GM21529 (cell line): ENCODE data around the gene DAZAP2.
"Not testable (repeated sequence)": the region's sequence is repeated elsewhere in the genome, so short reads cannot be mapped to it uniquely, and the experiment has no call there.

ENCODE experiments used
- ATAC-seq: cut with Tn5 transposase; IDR thresholded peaks from one replicate; pipeline ENCODE4 v1.9.1; 2021; ENCODE audit not compliant: unreplicated experiment

The DAZAP2 gene

DNA sequence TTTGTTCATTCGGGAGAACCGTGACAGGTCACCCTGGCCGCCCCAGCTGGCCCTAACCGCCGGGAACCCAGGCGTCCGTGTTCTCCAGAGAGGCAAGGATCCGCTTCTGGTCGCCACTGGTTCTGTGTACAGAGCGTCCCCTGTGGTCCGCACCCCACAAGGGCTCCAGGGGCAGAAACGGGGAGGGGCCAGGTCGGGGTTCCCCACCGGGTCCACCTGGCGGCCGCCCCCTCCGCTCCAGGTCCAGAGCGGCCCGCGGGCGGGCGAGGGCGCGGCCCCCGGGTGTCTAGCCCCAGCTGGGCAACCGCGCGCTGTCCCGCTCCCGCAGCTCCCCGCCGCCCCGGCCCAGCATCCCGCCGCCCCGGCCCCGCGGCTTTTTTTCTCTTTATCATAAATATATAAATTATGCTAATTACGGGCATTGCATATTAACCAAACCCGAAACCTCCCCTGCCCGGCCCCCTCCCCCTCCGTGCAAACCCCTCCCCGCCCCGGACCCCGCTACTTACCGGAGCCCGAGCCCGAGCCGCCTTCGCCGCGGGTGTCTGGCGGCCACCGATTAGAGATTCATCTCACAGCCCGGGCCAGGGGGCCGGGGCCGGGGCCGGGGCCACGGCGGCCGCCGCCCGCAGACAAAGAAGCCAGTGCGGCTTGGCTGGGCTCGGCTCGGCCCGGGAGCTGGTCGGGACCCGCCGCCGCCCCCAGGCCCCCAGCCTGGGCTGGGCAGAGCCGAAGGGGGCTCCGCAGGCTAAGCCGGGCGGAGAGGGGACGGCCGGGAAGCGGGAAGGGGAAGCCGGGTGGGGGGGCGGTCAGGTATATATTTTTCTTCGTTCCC is 21.3 kb upstream of the DAZAP2 start:
- ATAC-seq: peak; percentile 57

DNA sequence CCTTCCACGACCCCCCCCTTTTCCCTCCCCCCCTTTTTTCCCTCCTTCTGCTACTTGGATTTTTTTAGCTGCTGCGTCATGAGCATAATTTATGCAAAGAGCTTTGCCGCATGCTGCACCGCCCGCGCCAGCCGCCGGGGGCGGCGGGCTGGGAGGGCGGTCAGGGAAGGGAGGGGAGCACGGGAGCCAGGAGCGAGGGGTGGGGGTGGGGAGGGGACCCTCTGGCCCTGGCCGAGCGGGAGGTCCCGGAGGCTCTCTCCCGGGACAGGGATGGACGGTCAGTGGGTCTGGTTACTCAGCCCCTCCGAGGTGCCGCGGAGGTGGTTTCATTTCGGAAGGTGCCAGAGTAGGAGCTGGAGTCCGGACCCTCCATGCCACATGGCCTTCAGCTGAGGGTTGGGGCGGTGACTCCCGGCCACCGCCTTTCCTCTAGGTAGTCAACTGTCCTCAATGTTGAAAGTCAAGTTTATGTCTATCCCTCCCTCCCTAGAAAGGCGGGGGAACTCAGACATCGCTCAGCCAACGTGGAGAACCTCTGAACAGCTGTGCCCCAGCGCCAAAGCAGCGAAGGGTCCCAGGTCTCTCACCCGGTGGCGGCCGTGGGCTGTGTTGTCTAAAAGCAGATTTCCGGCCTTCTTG is 20.5 kb upstream of the DAZAP2 start, which contains the start of gene POU6F1:
Gene POU6F1, minus strand, starts transcription at position 95 of the 639 bp plus-strand sequence. CDS start 11,226 bp downstream, outside the sequence.
- peak; percentile 68 for ATAC-seq

DNA sequence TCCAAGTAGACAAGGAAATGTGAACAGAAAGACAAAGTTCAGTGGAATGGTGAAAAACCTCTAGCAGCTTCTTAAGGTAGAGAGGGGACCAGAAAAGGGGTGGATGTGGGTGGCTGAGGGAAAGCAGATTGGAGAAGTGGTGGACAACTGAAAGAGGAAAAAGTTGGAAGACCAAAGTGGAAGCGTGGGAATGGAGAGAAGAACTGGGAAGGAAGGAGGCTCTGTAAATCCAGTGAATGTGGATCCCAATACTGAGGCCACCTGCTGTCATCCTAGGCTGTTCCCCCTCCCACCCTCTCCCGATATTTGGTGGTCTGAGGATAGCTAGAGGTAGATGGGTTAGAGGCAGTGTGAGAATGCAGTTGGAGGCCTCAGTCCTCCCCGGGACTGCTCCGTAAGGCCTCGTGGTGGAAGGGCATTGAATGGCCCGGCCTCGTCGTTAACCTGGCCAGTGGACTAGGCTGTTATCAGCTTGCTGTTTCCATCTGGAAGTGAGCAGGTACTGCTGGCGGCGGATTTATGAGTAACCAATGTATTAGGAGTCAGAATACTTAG is 19.9 kb upstream of the DAZAP2 start:
- ATAC-seq: no peak

DNA sequence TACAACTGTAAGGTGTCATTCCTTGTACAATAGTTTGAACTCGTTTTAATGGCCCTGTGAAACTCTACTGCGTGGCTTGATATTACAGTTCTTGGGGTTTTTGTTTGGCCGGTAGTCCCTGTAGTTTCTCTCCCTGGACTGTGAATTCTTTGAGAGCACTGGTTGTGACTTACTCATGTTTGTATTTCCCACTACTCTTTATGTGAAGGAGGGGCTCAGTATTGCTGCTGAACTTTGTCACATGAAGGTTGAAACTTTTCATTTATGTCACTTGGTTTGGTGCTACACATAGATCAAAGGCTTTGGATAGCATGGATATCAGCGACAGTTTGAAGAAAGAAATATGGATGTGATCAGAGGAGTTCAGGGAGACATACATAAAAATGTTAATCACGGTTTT is 19.3 kb upstream of the DAZAP2 start:
- ATAC-seq: no peak

DNA sequence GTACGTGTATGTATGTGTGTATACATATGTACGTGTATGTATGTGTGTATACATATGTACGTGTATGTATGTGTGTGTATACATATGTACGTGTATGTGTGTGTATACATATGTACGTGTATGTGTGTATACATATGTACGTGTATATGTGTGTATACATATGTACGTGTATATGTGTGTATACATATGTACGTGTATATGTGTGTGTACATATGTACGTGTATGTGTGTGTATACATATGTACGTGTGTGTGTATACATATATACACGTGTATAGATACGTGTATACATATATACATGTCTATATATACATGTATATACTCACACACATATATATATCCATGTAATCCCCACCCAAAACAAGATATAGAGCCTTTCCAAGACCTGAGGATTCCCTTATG is 18.8 kb upstream of the DAZAP2 start:
- ATAC-seq: not testable (repeated sequence)

DNA sequence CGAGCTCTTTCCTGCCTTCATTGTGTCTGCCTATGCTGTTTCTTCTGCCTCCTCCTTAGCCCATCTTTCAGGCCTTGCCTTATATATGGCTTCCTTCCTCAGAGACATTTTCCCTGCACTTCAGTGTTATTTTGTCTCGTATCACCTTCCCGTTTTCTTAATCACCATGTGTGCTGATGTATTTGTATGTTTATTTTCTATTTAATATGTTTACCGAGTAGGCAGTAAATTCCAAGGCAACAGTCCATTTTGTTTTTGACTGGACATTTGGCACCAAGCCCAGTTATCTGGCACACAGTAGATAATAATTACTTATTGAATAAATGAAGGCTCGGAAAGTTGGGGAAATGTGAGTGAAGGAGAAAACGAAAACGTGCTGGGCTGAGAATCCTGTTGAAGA is 16.2 kb upstream of the DAZAP2 start:
- no peak for ATAC-seq

DNA sequence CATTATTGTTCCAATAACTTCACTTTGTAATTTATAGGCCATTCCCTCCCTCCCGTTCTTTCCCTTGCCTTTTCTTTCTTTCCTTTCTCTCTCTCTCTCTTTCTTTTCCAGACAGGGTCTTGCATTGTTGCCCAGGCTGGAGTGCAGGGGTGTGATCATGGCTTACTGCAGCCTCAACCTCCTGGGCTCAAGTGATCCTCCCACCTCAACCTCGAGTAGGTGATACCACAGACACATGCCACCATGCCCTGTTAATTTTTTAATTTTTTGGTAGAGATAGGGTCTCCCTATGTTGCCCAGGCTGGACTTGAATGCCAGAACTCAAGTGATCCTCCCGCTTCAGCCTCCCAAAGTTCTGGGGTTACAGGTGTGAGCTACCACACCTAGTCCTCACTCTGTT is 14.0 kb upstream of the DAZAP2 start:
- no peak for ATAC-seq

DNA sequence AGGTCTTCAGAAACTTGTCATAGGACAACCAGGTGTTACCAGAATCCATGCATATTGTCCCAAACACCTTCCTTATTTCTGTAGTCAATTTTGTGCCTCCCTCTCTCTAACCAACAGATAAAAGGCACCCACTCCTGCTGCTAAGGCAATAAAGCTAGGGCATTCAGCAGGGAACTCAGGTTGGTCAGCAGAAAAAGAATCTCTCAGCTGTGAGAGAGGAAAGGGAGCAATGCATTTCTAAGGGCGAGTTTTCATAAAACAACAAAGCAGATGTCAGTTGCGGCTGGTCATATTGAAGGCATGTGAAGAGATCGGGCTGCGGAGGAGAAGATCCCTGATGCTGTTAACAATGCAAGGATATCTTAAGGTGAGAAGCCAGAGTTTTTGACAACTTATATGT is 13.4 kb upstream of the DAZAP2 start:
- ATAC-seq: no peak

DNA sequence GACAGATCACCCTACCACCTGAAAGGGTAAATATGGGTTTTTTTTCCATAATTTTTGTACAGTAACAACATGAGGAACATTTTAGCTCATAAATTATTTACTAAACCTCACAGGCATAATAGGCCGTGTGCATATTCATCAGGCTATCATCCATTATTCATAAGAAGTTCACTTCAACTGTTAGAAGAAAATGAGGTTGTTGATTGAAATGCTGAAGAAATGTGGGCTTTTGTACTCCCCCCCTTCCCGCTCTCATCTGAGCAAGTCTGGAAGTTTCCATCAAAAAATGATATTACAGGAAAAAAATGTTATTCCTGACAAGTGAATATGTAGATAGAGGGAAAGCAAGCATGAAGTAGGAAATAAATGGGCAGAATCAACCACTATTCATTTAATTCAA is 12.9 kb upstream of the DAZAP2 start:
- no peak for ATAC-seq

DNA sequence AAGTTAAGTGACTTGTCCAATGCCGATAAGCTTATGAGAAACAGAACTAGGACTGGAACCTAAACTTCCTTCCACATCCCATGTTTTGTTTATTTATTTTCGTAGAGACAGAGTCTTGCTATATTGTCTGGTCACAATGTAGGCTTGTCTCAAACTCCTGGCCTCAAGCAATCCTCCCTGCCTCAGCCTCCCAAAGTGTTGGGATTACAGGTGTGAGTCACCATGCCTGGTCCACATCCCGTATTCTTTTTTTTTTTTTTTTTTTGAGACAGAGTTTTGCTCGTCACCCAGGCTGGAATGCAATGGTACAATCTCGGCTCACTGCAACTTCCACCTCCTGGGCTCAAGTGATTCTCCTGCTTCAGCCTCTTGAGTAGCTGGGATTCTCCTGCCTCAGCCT is 11.5 kb upstream of the DAZAP2 start:
- not testable (repeated sequence) for ATAC-seq

DNA sequence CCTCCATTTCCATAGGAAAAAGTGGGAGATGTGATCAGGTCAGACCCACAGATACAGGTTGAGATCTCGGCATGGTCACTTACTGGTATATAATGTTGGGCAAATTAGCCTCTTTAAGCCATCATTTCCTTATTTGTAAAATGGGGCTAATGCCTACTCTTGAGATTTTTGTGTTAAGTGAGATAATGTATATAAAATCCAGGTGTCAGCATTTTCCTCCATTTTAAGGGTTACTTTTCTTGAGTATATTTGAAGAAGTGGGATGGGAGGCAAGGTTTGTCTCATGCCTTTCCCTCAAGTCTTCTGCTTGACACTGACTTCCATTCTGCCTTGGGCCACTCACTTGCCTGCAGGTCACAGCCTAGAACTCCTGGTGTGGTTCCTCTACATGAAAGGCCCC is 10.7 kb upstream of the DAZAP2 start:
- no peak for ATAC-seq

DNA sequence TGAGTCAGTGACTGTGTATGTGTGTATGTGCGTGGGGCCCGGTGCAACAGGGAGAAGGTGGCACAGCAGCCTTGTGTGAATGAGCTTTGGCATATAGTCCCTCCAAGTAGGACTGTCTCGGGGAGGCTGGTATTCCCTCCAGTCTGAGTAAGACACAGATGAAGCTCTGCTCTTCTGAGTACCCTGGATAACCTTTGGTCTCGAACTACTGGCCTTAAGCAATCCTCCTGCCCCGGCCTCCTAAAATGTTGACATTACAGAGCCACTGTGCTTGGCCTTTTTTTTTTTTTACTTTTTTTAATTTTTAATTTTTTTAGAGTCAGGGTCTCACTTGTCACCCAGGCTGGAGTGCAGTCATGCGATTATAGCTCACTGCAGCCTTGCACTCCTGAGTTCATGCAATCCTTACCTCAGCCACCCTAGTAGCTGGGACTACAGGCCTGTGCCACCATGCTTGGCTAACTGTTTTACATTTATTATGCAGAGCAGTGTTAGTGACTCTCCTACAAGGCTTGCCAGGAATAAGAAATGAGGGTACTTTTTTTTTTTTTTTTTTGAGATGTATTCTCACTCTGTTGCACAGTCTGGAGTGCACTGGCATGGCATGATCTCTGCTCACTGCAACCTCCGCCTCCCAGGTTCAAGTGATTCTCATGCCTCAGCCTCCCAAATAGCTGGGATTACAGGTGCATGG is 9.4 kb upstream of the DAZAP2 start:
- ATAC-seq: no peak

DNA sequence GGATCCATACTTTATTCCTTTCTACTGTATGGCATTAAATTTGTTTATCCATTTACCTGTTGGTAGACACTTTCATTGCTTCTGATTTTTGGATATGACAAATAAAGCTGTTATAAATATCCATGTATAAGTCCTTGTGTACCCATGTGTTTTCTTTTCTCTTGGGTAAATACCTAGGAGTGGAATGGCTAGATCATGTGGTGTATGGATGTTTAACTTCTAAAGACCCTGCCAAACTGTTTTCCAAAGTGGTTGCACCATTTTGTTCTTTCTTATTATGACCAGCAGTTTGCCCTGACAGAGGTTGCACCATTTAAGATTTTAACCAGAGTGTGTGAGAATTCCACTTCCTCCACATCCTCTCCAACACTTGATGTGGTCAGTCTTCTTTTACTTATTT is 6.0 kb upstream of the DAZAP2 start:
- no peak for ATAC-seq

DNA sequence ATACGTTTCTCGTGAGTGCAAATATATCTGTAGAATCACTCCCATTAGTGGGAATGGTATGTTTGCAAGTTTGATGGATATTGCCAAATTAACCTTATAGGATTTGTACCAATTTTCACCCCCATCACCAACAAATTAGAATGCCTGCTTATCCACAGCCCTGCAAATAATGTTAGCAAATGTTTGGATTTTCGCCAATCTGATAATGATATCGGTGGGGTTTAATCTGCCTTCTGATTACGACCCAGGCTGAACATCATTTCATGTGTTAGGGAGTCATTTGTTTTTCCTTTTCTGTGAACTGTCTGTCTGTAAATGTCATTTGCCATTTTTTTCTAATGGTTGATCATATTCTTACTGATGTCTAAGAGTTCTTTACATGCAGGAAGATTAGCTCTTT is 4.1 kb upstream of the DAZAP2 start:
- ATAC-seq: no peak

DNA sequence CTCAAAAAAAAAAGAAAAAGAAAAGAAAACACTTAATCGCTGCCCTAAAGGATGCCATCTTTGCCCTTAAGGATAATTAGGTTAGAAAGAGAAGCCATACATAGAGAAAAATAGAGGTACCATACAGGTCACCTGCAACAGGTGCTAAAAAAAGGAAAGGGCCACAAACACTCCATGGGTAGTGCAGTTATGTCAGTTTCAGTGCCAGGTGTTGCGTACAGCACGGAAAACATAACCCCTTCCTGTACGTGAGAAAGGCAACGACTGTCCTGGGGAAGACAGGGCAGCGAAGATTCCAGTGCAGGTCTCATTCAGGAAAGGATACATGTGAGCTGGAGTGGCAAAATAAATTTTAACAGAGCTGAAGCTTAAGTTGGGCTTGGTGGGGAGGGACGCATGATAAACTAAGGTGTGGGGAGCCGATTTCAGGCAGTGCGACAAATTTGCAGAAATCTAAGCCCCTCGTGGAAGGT is 553 bp upstream of the DAZAP2 start:
- ATAC-seq: peak; percentile 7

DNA sequence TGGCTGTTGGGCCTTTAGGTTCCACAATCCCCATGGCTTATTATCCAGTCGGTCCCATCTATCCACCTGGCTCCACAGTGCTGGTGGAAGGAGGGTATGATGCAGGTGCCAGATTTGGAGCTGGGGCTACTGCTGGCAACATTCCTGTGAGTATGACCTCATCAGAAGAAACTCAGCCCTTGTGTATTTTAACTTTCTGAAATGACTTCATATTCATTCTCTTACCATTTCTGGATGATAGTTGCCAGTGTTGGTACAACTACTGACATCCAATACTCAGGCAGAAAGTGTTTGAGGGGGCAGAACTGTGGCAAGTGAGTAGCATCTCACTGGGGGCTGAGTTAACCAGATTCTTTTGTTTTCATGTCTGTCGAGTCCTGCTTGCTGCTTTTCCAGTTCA is 2.3 kb downstream of the DAZAP2 start:
- ATAC-seq: no peak

DNA sequence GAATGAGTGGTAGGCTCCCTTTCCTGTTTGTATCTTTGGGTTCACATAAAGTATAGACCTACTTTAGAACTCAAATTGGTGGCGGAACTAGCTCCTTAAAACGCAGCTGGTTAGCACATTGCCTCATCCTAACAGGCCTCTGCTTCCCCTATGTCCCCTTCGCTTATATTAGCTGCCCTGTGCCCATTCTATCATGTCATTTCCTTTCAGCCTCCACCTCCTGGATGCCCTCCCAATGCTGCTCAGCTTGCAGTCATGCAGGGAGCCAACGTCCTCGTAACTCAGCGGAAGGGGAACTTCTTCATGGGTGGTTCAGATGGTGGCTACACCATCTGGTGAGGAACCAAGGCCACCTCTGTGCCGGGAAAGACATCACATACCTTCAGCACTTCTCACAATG is 3.5 kb downstream of the DAZAP2 start:
- no peak for ATAC-seq

DNA sequence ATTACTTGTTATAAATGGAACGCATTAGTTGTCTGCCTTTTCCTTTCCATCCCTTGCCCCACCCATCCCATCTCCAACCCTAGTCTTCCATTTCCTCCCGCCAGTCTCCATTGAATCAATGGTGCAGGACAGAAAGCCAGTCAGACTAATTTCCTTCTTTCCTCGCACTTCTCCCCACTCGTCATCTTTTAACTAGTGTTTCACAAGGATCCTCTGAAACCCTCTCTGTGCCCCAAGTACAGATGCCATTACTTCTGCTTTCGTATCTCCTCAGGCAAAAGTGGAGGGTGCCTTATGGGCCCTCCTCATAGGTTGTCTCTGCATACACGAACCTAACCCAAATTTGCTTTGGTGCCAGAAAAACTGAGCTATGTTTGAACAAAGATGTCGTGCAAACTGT is 4.2 kb downstream of the DAZAP2 start:
- ATAC-seq: no peak

DNA sequence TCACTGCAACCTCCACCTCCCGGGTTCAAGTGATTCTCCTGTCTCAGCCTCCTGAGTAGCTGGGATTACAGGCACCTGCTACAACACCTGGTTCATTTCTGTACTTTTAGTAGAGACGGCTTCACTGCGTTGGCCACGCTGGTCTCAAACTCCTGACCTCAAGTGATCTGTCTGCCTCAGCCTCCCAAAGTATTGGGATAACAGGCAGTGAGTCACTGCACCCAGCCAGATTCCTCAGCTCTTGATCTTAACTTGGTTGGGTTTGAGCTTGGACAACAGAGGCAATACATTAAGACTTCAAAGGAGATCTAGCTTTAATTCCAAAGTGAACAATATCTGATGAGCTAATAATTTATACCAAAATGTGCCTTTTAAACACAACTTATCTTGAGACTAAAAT is 5.6 kb downstream of the DAZAP2 start:
- ATAC-seq: no peak

DNA sequence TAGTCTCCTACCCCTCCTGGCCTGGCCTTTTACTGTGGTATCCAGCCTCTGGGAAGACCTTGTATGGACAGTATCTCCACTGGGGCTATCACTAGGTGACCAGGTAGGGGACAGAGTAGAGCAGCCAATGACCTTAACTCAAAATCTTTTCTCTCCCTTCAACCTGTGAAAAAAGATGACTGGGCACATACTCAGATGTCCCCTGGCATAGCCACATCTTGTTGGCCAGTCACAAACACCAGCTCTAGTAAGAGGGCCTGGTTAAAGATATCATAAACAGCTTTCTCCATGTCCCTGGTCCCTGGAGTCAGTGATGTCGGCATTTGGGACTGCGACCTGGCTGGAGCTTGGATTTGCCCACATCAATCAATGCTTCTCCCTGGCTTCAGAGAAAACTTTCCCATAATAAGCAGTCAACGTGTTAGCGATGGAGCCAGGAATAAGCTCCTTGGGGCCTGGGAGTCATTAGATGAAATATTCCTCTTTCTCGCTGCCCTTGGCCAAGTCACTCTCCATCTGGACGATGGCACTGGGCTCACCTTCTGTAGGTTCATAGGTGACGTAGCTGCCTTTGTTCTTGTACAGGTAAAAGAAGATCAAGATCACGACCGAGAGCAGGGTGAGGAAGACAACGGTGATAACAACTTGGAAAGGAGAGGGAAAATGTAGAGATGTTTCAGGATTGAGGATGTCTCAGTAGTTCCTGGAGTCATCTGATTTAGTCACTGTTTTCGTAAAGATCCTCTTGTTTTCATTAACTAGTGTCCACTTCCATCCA is 7.0 kb downstream of the DAZAP2 start:
- ATAC-seq: no peak
